HUDEP-2 (cell line): ENCODE results near the gene RBBP5.

ENCODE experiments used
- DNase-seq, 76 experiments: peaks; one replicate each; lab custom pipeline; 2025; ENCODE audit not compliant: unreplicated experiment in 76 of 76; lab: John Stamatoyannopoulos, UW

Gene RBBP5

DNA sequence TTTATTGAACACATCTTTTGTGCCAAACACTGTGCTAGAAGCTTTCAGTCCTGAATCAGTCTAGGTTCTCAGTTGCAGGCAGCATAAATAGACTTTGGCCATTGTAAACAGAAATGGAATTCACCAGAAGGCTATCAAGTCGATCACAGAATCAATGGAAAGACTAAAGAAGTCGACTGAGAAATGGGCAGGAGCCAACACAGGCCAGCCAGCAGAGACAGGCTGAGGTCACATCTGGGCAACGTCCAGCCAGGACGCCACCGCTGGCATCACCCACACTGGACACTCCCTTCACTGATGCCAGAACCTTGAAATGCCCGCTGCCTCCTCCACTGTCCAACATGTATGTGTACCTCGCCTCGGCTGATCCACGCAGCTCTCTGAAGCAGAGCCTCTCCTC lies 84.2 kb downstream of the RBBP5 start:
- DNase-seq: no peak
